SK-N-SH (cell line): ENCODE results near the gene AGBL4. TPM values are rescaled to one million over a fixed set of nuclear protein-coding genes. Genes with fewer than 3 reads are reported as not detected.
A peak's percentile ranks its signal among the peaks of the same experiment; 100 is the strongest.

Experiments
- CTCF ChIA-PET: fragments of 300-600, 350-600 bp; formaldehyde crosslinking; extraction: SDS; loops from one replicate; lab custom pipeline; 2021; lab: Yijun Ruan, JAX
- POLR2A ChIA-PET: fragments of 350-600 bp; sonication (Branson Sonifier 250); formaldehyde crosslinking; extraction: SDS; loops from one replicate; lab custom pipeline; 2020; ENCODE audit warnings: antibody characterized with exemption, inconsistent platforms; lab: Yijun Ruan, JAX
- DNase-seq: peaks from one replicate; pipeline ENCODE4 v3.0.0; 2012
- H2AFZ ChIP-seq: fragments of 200-600 bp; sonication (generic); 2 replicates; pipeline ENCODE4 v1.8.1; 2016; ENCODE audit warnings: antibody characterized with exemption, mild to moderate bottlenecking, low read depth
- H3F3A ChIP-seq: fragments of 200-600 bp; sonication (generic); replicated peaks from 2 replicates; pipeline ENCODE3; 2016; ENCODE audit warnings: antibody characterized with exemption, mild to moderate bottlenecking; ENCODE audit not compliant: insufficient read depth
- H3K27ac ChIP-seq, 2 experiments: fragments of 200-500 bp in 1 of 2; fragments of 200-600 bp in 1 of 2; sonication (Bioruptor generic) in 1 of 2; sonication (generic), shearing (Covaris generic) in 1 of 2; 2 replicates each; pipeline versions ENCODE4 v1.5.1 to v1.6.1; 2014 to 2016; ENCODE audit warnings: low read depth in 2 of 2, inconsistent platforms in 1 of 2, low read length in 1 of 2, mild to moderate bottlenecking in 1 of 2, mixed read lengths in 1 of 2
- H3K27me3 ChIP-seq: fragments of 200-600 bp; sonication (generic), shearing (Covaris generic); 2 replicates; pipeline ENCODE4 v1.6.1; 2016; ENCODE audit warnings: mixed run types; ENCODE audit not compliant: insufficient read depth
- H3K36me3 ChIP-seq, 2 experiments: fragments of 200-500 bp in 1 of 2; fragments of 200-600 bp in 1 of 2; sonication (Bioruptor generic) in 1 of 2; sonication (generic) in 1 of 2; replicated peaks in 1 of 2; 2 replicates each; pipeline versions ENCODE3 to v1.5.1; 2014 to 2016; ENCODE audit warnings: low read length in 1 of 2, mild to moderate bottlenecking in 1 of 2; ENCODE audit not compliant: insufficient read depth in 2 of 2, control insufficient read depth in 1 of 2
- H3K4me1 ChIP-seq, 2 experiments: fragments of 200-500 bp in 1 of 2; fragments of 200-600 bp in 1 of 2; sonication (Bioruptor generic) in 1 of 2; sonication (generic), shearing (Covaris generic) in 1 of 2; 2 replicates each; pipeline versions ENCODE4 v1.5.1 to v1.6.1; 2014 to 2016; ENCODE audit warnings: low read depth in 1 of 2, low read length in 1 of 2, mixed run types in 1 of 2; ENCODE audit not compliant: insufficient read depth in 2 of 2, control insufficient read depth in 1 of 2
- H3K4me2 ChIP-seq: fragments of 200-600 bp; sonication (generic), shearing (Covaris generic); 2 replicates; pipeline ENCODE4 v1.6.1; 2017; ENCODE audit warnings: mixed run types
- H3K4me3 ChIP-seq, 2 experiments: fragments of 200-500 bp in 1 of 2; fragments of 200-600 bp in 1 of 2; sonication (Bioruptor generic) in 1 of 2; sonication (generic), shearing (Covaris generic) in 1 of 2; 2 replicates each; pipeline versions ENCODE4 v1.5.1 to v1.8.1; 2014 to 2016; ENCODE audit warnings: low read depth in 2 of 2, inconsistent platforms in 1 of 2, low read length in 1 of 2, mild to moderate bottlenecking in 1 of 2, mixed read lengths in 1 of 2, moderate library complexity in 1 of 2
- H3K79me2 ChIP-seq: fragments of 200-600 bp; sonication (generic); 2 replicates; pipeline ENCODE4 v1.8.1; 2017; ENCODE audit warnings: mild to moderate bottlenecking; ENCODE audit not compliant: insufficient read depth
- H3K9ac ChIP-seq: fragments of 200-600 bp; sonication (generic); 2 replicates; pipeline ENCODE4 v1.6.1; 2017; ENCODE audit warnings: mixed run types
- H3K9me2 ChIP-seq: fragments of 200-600 bp; sonication (generic); 2 replicates; pipeline ENCODE4 v1.6.1; 2017; ENCODE audit warnings: mixed run types
- H3K9me3 ChIP-seq: fragments of 200-600 bp; sonication (generic); 2 replicates; pipeline ENCODE4 v1.6.1; 2017; ENCODE audit warnings: mixed run types, mild to moderate bottlenecking, moderate library complexity
- H4K20me1 ChIP-seq: fragments of 200-600 bp; sonication (generic); 2 replicates; pipeline ENCODE4 v1.6.1; 2017; ENCODE audit warnings: mild to moderate bottlenecking, mixed run types; ENCODE audit not compliant: insufficient read depth
- EZH2phosphoT487 ChIP-seq: fragments of 200-600 bp; sonication (generic); IDR thresholded peaks from 2 replicates; pipeline ENCODE4 v1.6.1; 2017; ENCODE audit warnings: low read depth, mixed run types, mild to moderate bottlenecking, antibody characterized with exemption, moderate library complexity, borderline replicate concordance
- GABPA ChIP-seq: IDR thresholded peaks from 2 replicates; pipeline ENCODE4 v1.4.0; 2012; ENCODE audit warnings: low read depth, mild to moderate bottlenecking
- NFIC ChIP-seq: IDR thresholded peaks from 2 replicates; pipeline ENCODE4 v1.4.0; 2012; ENCODE audit warnings: borderline replicate concordance
- RXRA ChIP-seq: IDR thresholded peaks from 2 replicates; pipeline ENCODE4 v1.4.0; 2012; ENCODE audit warnings: low read depth, mild to moderate bottlenecking, borderline replicate concordance
- SIN3A ChIP-seq: IDR thresholded peaks from 2 replicates; pipeline ENCODE4 v1.6.1; 2012; ENCODE audit warnings: low read depth, mild to moderate bottlenecking, low read length, moderate library complexity, borderline replicate concordance
- TCF12 ChIP-seq: IDR thresholded peaks from 2 replicates; pipeline ENCODE4 v1.4.0; 2012
- WGBS: methylation state at CpG from one replicate; pipeline ENCODE4 v1.1.6; 2017; ENCODE audit warnings: low lambda C conversion rate; 5-methylcytosine and 5-hydroxymethylcytosine counted together
- polyA plus RNA-seq, 3 experiments: library from polyadenylated mRNA; depleted of rRNA; stranded (reverse); fragments of >200 nt; gene quantifications; 2 replicates each; pipeline ENCODE4 v1.2.3, GENCODE V29; 2012
- TF ChIP-seq, protein P1 (sequence below): fragments of 150-350 bp; IDR thresholded peaks from 2 replicates; pipeline ENCODE4 v1.6.1; 2017; ENCODE audit warnings: antibody characterized with exemption, low read length, low read depth, borderline replicate concordance
- TF ChIP-seq, protein P2 (sequence below): fragments of 200-600 bp; sonication (generic); IDR thresholded peaks from 2 replicates; pipeline ENCODE4 v1.6.1; 2017; ENCODE audit warnings: antibody characterized with exemption, mild to moderate bottlenecking, moderate library complexity
- TF ChIP-seq, protein P3 (sequence below): IDR thresholded peaks from 2 replicates; pipeline ENCODE4 v1.4.0; 2012; ENCODE audit warnings: low read depth, borderline replicate concordance
- TF ChIP-seq, protein P4 (sequence below): IDR thresholded peaks from 2 replicates; pipeline ENCODE4 v1.6.1; 2012; ENCODE audit warnings: mild to moderate bottlenecking, low read depth, low read length, moderate library complexity

Gene AGBL4
- polyA plus RNA-seq, 1 of the 3 experiments (the other 2 are of a cell fraction), result 0.07 TPM

- Histone ChIP-seq H3K79me2 (no peaks in the 10 kb centered on the region), H3K27ac (no peak overlapping the region), H3K9me2 (no peaks in the 10 kb centered on the region), H3F3A (no peaks in the 10 kb centered on the region)
- TF ChIP-seq, protein P1, sequence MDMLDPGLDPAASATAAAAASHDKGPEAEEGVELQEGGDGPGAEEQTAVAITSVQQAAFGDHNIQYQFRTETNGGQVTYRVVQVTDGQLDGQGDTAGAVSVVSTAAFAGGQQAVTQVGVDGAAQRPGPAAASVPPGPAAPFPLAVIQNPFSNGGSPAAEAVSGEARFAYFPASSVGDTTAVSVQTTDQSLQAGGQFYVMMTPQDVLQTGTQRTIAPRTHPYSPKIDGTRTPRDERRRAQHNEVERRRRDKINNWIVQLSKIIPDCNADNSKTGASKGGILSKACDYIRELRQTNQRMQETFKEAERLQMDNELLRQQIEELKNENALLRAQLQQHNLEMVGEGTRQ, result no peak
- TF ChIP-seq, protein P2, sequence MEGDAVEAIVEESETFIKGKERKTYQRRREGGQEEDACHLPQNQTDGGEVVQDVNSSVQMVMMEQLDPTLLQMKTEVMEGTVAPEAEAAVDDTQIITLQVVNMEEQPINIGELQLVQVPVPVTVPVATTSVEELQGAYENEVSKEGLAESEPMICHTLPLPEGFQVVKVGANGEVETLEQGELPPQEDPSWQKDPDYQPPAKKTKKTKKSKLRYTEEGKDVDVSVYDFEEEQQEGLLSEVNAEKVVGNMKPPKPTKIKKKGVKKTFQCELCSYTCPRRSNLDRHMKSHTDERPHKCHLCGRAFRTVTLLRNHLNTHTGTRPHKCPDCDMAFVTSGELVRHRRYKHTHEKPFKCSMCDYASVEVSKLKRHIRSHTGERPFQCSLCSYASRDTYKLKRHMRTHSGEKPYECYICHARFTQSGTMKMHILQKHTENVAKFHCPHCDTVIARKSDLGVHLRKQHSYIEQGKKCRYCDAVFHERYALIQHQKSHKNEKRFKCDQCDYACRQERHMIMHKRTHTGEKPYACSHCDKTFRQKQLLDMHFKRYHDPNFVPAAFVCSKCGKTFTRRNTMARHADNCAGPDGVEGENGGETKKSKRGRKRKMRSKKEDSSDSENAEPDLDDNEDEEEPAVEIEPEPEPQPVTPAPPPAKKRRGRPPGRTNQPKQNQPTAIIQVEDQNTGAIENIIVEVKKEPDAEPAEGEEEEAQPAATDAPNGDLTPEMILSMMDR, result peak; percentile 53
- TF ChIP-seq, all 33 proteins: peak for 1
- peaks cover 6% of the 10 kb centered on the region; the same call in 1 of the 2 replicates for H3K27me3 ChIP-seq
- 83% methylated on average over 3 of the region's 3 CpGs for WGBS
- no peaks in the 10 kb centered on the region for H3K9me3 ChIP-seq
- no peak overlapping the region for H3K9ac ChIP-seq
- no peaks in the 10 kb centered on the region for H4K20me1 ChIP-seq
- no peaks in the 10 kb centered on the region for H3K36me3 ChIP-seq
- peak; percentile 36 for DNase-seq
- no peak overlapping the region for H2AFZ ChIP-seq
- H3K4me3 ChIP-seq, result no peak overlapping the region
- ChIA-PET CTCF (interaction anchor here (0.7 to 4.9 kb wide), 10 partner anchors 8 to 115 kb away, joined by 3 to 50 read pairs (median 5); no protein-coding TSS in a partner anchor), POLR2A (no interaction called here)
- H3K4me2 ChIP-seq, result no peak overlapping the region
- peaks cover 0 to 2% of the 10 kb centered on the region in 2 experiments; a peak in 1 of 4 replicates for H3K4me1 ChIP-seq
Measured at GRCh38 chr1:48688102-48688760, 1335.5 kb downstream of the AGBL4 start.

GRCh38 chr1:48687282-48688045 lies 1336.3 kb downstream of the AGBL4 start:
- no peak overlapping the region for H3K27ac ChIP-seq
- TF ChIP-seq NFIC, result no peak
- TF ChIP-seq, protein P3, sequence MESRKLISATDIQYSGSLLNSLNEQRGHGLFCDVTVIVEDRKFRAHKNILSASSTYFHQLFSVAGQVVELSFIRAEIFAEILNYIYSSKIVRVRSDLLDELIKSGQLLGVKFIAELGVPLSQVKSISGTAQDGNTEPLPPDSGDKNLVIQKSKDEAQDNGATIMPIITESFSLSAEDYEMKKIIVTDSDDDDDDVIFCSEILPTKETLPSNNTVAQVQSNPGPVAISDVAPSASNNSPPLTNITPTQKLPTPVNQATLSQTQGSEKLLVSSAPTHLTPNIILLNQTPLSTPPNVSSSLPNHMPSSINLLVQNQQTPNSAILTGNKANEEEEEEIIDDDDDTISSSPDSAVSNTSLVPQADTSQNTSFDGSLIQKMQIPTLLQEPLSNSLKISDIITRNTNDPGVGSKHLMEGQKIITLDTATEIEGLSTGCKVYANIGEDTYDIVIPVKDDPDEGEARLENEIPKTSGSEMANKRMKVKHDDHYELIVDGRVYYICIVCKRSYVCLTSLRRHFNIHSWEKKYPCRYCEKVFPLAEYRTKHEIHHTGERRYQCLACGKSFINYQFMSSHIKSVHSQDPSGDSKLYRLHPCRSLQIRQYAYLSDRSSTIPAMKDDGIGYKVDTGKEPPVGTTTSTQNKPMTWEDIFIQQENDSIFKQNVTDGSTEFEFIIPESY, result no peak
- TF ChIP-seq TCF12, result no peak
- TF ChIP-seq, protein P4, sequence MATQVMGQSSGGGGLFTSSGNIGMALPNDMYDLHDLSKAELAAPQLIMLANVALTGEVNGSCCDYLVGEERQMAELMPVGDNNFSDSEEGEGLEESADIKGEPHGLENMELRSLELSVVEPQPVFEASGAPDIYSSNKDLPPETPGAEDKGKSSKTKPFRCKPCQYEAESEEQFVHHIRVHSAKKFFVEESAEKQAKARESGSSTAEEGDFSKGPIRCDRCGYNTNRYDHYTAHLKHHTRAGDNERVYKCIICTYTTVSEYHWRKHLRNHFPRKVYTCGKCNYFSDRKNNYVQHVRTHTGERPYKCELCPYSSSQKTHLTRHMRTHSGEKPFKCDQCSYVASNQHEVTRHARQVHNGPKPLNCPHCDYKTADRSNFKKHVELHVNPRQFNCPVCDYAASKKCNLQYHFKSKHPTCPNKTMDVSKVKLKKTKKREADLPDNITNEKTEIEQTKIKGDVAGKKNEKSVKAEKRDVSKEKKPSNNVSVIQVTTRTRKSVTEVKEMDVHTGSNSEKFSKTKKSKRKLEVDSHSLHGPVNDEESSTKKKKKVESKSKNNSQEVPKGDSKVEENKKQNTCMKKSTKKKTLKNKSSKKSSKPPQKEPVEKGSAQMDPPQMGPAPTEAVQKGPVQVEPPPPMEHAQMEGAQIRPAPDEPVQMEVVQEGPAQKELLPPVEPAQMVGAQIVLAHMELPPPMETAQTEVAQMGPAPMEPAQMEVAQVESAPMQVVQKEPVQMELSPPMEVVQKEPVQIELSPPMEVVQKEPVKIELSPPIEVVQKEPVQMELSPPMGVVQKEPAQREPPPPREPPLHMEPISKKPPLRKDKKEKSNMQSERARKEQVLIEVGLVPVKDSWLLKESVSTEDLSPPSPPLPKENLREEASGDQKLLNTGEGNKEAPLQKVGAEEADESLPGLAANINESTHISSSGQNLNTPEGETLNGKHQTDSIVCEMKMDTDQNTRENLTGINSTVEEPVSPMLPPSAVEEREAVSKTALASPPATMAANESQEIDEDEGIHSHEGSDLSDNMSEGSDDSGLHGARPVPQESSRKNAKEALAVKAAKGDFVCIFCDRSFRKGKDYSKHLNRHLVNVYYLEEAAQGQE, result no peak
- no peak for TF ChIP-seq GABPA
- TF ChIP-seq SIN3A, result no peak
- no peak for TF ChIP-seq EZH2phosphoT487
- TF ChIP-seq RXRA, result no peak
- no peaks in the 10 kb centered on the region for H3K36me3 ChIP-seq
- no peaks in the 10 kb centered on the region for H3K79me2 ChIP-seq
- H2AFZ ChIP-seq, result no peak overlapping the region
- H3F3A ChIP-seq, result no peaks in the 10 kb centered on the region
- H3K9me2 ChIP-seq, result no peaks in the 10 kb centered on the region
- no peak overlapping the region for H3K4me3 ChIP-seq
- WGBS, result 77% methylated on average over 12 of the region's 13 CpGs
- DNase-seq, result no peak
- no peak overlapping the region for H3K4me2 ChIP-seq
- ChIA-PET POLR2A (no interaction called here), CTCF (interaction anchor here (1.0 to 4.9 kb wide), 9 partner anchors 8 to 130 kb away, joined by 3 to 50 read pairs (median 4); no protein-coding TSS in a partner anchor)
- no peaks in the 10 kb centered on the region for H3K9me3 ChIP-seq
- peaks cover 6% of the 10 kb centered on the region; the same call in 1 of the 2 replicates for H3K27me3 ChIP-seq
- H4K20me1 ChIP-seq, result no peaks in the 10 kb centered on the region
- no peak overlapping the region for H3K9ac ChIP-seq
- peaks cover 0 to 2% of the 10 kb centered on the region in 2 experiments; a peak in 1 of 4 replicates for H3K4me1 ChIP-seq
